Fibroblast of mammary gland (primary cell): ENCODE data around the gene ZFP30.

ENCODE experiments used
- DNase-seq: peaks from one replicate; pipeline ENCODE4 v3.0.0-alpha.2; 2010; ENCODE audit warnings: low read depth
- H3K4me3 ChIP-seq: 2 replicates; pipeline ENCODE4 v1.5.1; 2011; ENCODE audit warnings: low read depth, mild to moderate bottlenecking, low read length, moderate library complexity; ENCODE audit not compliant: control insufficient read depth
- CTCF ChIP-seq: conservative IDR thresholded peaks from 2 replicates; pipeline ENCODE4 v1.5.1; 2011; ENCODE audit warnings: low read depth, low read length, inconsistent platforms; ENCODE audit not compliant: control insufficient read depth, insufficient read depth

The ZFP30 gene

DNA sequence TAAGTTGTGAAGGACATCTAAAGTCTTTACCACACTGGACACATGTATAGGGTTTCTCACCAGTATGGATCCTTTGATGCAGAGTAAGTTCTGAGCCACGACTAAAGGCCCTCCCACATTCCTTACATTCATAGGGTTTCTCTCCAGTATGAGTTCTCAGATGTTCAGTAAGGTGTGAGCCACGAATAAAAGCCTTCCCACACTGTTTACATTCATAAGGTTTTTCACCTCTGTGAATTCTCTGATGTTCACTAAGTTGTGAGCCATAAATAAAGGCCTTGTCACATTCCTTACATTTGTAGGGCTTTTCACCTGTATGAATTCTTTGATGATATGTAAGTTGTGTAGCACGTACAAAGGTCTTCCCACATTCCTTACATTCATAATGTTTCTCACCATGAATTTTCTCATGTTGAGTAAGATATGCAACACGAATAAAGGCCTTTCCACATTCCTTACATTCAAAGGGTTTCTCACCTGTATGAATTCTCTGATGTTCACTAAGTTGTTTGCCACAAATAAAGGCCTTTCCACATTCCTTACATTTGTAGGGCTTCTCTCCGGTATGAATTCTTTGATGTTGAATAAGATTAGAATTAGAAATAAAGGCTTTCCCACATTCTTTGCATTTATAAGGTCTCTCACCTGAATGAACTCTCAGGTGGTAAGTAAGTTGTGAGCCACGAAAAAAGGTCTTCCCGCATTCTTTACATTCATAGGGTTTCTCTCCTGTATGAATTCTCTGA, 90.5 kb downstream of the ZFP30 start:
- no peak for TF ChIP-seq CTCF
- DNase-seq, result no peak
- H3K4me3 ChIP-seq, result no peak overlapping the region
